ENCODE measurements around the gene LAMC3. TPM values are rescaled to one million over a fixed set of nuclear protein-coding genes. Genes with fewer than 3 reads are reported as not detected.

LAMC3 gene
- polyA plus RNA-seq, 1 of the 3 experiments (the other 2 are of a cell fraction): 0.07 TPM

- Histone ChIP-seq H3K36me3 (replicated peaks in 1 of 2; ENCODE audit: control insufficient read depth in 1 of 2, insufficient read depth in 2 of 2, low read length in 1 of 2) (no peaks in the 10 kb centered on the region), H3K4me2 (no peak overlapping the region), H2AFZ (ENCODE audit: low read depth) (no peak overlapping the region), H4K20me1 (ENCODE audit: insufficient read depth) (no peaks in the 10 kb centered on the region), H3K9me3 (no peaks in the 10 kb centered on the region), H3K4me3 (ENCODE audit: low read depth in 2 of 2, low read length in 1 of 2) (no peak overlapping the region), H3K4me1 (ENCODE audit: control insufficient read depth in 1 of 2, insufficient read depth in 2 of 2, low read depth in 1 of 2, low read length in 1 of 2) (no peaks in the 10 kb centered on the region; a peak in 1 of 4 replicates), H3K27ac (ENCODE audit: low read depth in 2 of 2, low read length in 1 of 2) (no peak overlapping the region), H3F3A (replicated peaks; ENCODE audit: insufficient read depth) (no peaks in the 10 kb centered on the region), H3K27me3 (ENCODE audit: insufficient read depth) (no peaks in the 10 kb centered on the region), H3K9me2 (no peaks in the 10 kb centered on the region), H3K79me2 (ENCODE audit: insufficient read depth) (no peaks in the 10 kb centered on the region), H3K9ac (no peak overlapping the region)
- no peak for DNase-seq
- TF ChIP-seq IRF3 (IDR thresholded peaks at IDR 0.05; ENCODE audit: low read depth, low read length) (no peak), TAF1 (IDR thresholded peaks at IDR 0.05; ENCODE audit: borderline replicate concordance, low read depth, low read length) (no peak), USF2 (IDR thresholded peaks at IDR 0.05; ENCODE audit: borderline replicate concordance, low read depth, low read length) (no peak), NRF1 (IDR thresholded peaks at IDR 0.05; ENCODE audit: low read depth, low read length) (no peak), FOXJ3 (CRISPR knock-in tag; IDR thresholded peaks at IDR 0.05) (no peak), SMC3 (IDR thresholded peaks at IDR 0.05; ENCODE audit: low read depth, low read length) (no peak), FOSL2 (IDR thresholded peaks at IDR 0.05; ENCODE audit: borderline replicate concordance, low read depth) (no peak), RXRA (IDR thresholded peaks at IDR 0.05; ENCODE audit: borderline replicate concordance, low read depth) (no peak), PBX3 (IDR thresholded peaks at IDR 0.05) (no peak), GABPA (IDR thresholded peaks at IDR 0.05; ENCODE audit: low read depth) (no peak), USF1 (IDR thresholded peaks at IDR 0.05; ENCODE audit: borderline replicate concordance, low read depth) (no peak), FOXM1 (IDR thresholded peaks at IDR 0.05; ENCODE audit: low read depth) (no peak), CTCF (IDR thresholded peaks at IDR 0.05) (no peak), TEAD4 (IDR thresholded peaks at IDR 0.05; ENCODE audit: borderline replicate concordance, insufficient read depth) (no peak), RCOR1 (IDR thresholded peaks at IDR 0.05; ENCODE audit: low read length) (no peak)
- CTCF ChIA-PET: no interaction called here
- POLR2A ChIA-PET: no interaction called here
- WGBS (ENCODE audit: low lambda C conversion rate): 75% methylated on average over 4 of the region's 4 CpGs
These were observed 108.8 kb downstream of the LAMC3 start for GRCh38 chr9:131117762-131118145.

All from SK-N-SH (cell line).